Measurements from ENCODE around the gene TNK1.

TNK1 gene

DNA sequence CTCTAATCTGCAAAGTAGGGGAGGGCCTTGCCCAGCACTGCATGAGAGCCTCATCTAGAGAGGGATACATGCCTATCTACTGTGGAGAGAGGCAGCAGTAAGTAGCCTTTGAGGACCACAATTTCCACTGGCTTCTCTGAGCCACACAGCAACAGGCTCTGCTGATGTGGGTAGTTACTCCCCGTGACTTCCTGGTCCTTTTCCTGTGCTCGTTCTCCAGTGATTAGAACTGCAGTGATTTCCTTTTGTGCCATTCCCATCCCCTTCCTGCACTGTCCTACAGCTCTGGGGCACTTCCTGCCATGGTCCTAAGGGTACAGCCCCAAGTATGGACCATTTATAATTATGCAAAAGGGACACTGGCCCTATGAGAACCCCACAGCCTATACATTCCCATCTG lies 10.4 kb downstream of the TNK1 start:
- no peak for DNase-seq (ENCODE audit: low read depth)

DNA sequence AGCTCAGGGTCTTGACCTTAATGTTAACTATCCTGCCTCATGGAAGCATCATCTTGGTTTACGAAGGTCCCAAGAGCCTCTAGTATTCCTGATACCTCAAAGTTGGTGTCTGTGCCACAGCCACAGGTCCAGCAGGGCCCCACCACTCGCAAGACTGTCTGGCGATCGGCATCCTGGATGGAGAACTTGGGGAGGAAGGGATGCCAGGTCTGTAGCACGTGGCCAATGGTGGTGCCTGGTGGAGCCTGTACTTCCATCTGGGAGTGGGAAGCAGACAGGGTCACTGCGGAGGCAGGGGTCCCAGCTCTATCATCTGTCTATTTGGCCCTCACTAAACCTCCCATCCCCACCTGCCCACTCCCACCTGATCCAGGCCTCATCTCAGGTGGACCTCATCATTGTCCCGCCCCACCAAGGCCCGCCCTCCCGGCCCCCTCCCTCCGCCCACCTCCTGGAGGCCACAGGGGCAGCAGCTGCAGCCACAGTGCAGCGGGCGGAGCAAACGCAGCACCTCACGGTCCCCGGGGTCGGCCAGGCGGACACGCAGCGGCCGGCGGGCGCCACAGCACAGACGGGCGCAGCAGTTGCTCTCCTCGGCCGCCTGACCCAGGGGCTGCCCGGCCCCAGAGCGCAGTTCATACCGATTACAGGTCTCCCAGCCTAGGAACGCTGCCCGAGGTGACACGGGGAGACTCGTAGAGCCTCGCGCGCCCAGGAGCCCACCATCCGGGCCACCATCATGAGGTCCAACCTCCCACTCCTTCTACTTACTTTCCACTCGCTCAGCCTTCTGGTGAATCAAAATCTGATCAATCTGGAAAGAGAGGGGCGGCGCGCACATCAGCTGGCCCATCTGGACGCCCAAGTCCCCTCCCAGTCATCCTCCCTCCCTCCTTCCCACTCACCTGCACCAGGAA lies 12.1 kb downstream of the TNK1 start:
- no peak for DNase-seq (ENCODE audit: low read depth)

DNA sequence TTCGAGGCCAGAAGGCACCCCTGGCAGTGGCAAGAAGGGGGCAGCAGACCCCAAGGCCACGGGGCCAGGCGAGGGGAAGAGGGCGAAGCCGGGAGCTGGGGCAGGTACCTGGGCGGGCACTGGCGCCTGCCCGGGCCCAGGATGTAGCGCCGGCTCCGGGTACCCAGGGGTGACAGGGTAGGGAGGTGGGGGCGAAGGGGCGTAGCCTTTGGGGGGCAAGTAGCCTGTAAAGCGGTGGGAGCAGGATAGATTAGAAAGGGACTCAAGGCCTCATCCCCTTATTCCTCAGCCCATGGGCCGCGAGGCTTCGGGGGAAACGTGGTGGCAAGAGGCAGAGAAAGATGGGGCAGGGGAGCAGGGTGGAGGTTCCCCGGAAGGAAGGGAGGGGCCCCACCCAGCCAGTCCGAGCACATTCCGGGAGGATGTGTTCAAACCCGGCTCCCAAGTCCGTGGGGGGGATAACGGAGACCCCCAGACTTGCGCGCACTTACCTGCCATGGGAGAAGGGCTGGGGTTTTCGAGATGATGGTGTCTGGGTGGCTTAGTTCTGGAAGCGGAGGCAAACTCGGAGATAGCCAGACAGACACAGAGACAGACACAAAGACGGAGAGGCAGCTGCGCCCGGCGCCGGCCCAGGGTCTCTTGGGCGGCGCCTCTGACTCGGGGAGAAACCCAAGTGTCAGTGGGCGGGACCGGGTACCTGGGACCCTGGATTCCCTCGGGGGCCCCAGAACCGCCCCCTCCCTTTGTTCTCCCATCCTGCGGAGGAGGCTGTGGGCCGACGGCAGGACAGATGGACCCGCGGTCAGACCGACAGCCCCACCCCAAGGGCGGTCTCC lies 12.9 kb downstream of the TNK1 start:
- no peak for DNase-seq (ENCODE audit: low read depth)

- DNase-seq (ENCODE audit: low read depth) = peak; percentile 73
Observed at GRCh38 chr17:7394452-7395191, 13.7 kb downstream of the TNK1 start, which contains the start of gene PLSCR3. Gene PLSCR3, minus strand, starts transcription at chr17:7394525. Its CDS starts 415 bp downstream, at chr17:7394110.

DNA sequence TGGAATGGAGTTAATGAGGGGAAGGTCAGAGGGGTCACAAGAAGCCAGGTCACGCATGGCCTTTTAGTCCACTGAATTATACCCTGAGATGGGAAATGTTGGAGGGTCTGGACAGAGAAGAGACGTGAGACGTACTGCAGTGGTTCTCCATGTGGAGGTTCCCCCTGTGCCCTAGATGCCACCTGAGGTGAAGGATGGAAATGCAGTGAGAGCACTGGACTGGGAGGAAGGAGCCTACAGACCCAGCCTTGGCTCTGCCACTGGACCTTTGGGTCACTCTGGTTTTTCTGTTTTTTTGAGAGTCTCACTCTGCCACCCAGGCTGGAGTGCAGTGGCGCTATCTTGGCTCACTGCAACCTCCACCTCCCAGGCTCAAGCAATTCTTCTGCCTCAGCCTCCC lies 15.3 kb downstream of the TNK1 start:
- DNase-seq (ENCODE audit: low read depth) = no peak

DNA sequence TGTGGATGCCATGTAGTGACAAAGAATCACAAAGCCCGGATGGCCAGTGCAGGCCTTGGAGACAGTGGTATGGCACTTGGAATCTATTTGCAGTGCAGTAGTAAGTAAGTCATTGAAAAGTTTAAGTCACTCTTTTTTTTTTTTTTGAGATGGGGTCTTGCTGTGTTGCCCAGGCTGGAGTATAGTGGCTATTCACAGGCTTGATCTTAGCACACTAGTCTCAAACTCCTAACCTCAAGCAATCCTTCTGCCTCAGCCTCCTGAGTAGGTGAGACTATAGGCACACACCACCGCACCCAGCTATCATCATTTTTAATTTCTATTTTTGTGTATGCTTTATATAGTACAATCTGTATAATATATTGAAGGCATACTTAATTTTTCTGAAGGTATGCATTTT lies 17.7 kb downstream of the TNK1 start:
- no peak for DNase-seq (ENCODE audit: low read depth)

DNA sequence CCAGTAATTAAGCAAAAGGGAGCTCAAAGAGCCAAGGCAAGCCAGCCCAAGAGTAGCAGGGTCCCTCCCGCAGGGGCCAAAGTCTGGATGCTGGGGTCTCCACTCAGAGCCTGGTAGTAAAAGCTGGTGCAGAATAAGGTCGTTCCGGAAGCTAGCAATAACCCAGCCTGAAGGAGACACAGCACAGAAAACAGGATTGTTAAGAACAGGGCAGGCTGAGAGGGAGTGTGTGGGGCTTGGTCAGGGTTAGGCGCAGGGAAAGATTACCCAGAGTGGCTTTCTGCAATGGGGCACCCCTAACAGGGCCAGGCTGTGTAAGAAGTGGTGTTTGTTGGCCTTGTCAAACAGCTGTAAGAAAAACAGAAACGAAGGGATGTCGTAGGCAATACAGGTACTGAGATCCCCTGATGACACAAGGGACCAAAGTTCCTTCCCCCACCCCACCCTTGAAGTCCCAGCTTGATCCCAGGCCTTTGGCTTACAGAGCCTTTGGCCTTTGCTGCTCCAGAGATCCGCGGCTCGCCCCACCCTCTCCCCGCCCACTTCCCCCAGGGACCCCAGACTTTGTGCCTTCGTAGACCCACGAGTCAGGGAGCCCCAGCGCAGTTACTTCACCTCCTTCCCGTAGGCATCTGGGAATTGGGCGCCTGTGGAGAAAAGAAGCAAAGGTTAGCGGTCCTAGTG lies 22.3 kb downstream of the TNK1 start:
- DNase-seq (ENCODE audit: low read depth) = no peak

DNA sequence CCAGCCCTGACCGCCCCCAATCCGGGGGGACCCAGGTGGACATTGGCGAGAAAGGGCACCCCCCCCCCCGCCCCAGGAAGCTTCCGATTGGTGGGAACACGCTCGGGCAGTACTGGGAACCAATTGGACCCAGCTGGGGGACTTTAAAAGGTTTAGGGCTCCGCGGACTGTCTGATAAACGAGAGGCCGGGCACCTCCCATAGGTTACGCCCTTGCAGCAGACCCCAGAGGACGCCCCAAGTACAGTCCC lies 22.8 kb downstream of the TNK1 start:
- DNase-seq (ENCODE audit: low read depth) = no peak

DNA sequence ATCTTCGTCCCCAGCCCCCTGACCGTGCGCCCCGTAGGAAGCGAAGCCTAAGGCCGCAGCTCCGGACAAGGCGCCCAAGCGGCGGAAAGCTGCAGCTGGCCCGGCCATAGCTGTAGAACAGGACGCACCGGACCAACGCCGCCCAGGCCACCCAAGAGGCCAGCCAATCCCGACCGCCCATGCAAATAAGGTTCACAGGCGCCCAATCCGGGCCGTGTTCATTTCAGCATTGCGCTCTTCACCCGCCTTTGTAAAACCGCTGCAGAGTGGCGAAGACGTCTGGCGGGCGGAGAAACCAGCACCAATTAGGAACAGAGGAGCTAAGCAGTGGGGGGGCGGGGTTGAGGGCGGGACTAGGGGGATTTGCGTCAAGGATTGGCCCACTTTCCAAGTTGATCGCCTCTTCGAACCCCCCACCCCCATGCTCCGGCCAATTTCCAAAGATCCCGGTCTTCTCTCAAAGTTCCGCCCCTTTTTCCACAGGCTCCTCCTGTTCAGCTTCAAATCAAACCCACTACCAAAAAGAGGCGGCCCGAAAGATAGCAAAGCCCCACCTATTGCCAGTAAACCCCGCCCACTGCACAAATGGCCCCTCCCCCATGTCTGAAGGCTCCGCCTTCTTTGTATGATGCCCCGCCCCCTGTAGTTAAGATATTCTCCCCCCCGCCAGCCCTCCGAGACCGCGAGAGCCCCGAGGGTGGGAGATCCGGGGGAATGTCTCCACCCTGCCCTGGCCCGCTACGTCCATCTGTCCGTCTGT lies 23.3 kb downstream of the TNK1 start, which contains the start of gene TMEM256:
TSS of gene TMEM256 (minus strand) at position 121 of the 760 bp plus-strand sequence. CDS start at position 108, 13 bp downstream.
- peak; percentile 98 for DNase-seq (ENCODE audit: low read depth)

DNA sequence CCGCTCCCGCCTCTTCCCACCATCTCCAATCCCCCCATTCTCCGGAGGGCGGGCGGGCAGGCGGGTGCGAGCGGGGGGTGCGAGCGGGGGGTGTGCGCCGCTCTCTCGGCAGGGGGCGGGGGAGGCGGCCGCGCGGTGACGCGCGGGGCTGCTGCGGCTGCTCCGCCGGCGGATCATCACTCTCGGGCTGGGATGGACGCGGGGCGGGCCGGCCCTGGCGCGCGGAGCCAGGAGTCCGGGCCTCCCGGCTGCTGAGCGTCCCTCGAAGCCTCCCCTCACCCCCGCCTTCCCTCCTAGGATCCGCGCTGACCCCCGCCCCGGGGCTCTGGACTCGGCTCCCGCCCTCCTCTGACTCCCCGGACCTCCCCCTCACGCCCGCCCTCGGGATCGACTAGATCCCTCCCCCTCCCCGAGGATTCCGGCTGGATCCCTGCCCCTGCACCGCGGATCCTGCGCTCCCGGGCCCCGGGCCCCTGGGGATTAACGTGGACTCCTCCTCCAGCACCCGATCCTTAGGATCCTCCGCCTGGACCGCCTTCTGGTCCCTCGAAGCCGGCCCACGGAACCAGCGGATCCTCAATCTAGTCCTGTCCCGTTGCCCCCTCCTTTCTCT lies 24.0 kb downstream of the TNK1 start:
- DNase-seq (ENCODE audit: low read depth) = no peak

DNA sequence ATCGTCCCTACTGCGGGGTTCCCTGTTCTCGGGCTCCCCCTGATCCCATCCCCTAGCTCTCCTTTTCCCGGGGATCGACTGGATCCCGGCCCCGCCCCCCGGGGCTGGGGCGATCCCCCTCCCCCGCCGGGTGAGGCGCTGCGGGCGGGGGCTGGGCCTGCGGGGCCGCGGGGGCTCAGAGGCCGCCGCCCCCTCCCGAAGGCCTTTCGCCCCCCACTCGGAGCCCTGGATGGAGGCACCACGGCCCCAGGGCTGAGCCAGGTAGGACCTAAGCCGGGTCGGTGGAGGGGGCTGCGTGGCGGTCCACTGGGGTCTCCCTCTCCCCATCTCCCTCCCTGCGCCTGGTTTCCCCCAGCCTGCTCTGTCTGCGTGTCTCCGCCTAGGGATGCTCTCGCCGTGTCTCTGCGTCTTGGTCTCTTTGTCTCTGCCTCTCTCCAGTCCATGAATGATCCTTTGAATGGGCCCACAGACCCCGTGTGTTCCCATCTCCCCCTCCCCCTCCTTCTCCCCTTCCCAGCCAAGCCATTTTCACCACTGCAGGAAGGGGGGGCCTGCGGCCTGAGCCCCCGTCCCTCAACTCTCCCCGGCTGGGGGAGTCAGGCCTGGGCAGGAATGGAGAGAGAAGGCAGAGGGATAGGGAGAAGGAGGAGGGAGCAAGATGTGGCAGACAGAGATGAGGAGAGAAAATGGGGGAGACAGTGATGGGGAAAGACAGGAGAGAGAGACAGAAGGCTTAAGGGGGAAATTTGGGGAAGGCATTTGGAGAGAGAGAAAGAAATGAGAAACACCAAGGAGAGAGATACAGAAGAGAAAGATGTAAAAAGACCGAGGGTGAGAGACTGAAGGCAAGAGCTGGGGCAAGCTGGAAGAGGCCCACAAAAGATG lies 24.7 kb downstream of the TNK1 start:
- no peak for DNase-seq (ENCODE audit: low read depth)

- DNase-seq (ENCODE audit: low read depth) = no peak
Observed at GRCh38 chr17:7406235-7406825, 25.4 kb downstream of the TNK1 start.

DNA sequence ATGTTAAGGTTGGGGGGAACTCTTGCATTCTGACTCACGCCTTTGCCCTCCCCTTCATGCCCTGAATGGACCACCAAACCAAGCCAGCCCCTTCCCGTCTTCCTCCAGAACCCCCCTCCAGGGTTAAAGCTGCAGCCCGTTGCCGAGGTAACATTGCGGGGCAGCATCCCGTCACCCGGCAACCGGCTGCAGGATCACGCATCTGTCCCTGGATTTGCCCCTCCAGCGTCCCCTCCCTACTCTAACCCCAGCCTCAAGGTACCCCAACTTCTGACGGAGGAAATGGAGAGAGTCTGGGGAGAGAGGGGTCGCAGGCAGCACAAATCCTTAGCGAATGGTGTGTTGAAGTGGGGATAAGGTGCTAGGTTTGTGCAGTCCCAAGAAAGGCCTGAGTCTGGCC lies 26.2 kb downstream of the TNK1 start:
- no peak for DNase-seq (ENCODE audit: low read depth)

DNA sequence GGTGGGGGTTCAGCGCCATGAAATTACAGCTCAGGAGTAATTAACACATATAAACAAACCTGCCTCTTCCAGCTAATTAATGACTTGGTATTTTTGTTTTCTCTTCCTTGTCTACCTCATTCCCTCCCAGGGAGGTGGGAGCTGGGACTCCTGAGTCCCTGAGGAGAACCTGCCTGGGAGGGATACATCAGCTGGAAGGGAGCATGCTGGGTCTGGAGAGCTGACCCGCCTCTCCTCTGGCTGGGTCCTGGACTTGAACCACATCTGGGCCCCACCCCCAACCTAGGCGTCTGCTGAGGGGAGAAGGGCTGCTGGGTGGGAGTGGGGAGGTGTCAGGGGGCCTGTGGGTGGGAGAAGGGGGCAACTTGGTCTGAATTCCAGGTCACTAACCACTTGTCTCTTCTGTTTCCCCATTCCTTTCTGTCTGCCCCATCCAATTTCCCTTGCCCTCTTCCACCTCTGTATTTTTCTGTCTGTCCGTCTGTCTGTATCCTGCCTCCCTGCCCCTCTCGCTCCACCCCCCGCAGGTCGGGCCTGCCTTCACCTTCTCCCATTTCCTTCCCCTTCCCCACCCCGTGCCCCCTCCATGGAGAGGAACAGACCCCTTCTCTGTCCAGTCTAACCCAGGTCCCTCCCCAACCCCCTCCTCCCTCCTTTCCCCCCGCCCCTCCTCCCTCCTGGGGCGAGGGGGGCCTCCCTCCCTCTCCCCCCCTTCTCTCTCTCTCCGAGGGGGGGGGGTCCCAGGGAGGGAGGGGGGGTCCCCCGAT lies 26.8 kb downstream of the TNK1 start, which contains the start of gene NLGN2:
TSS of gene NLGN2 (plus strand) at position 361 of the 767 bp plus-strand sequence. CDS start 411 bp downstream, outside the sequence.
- DNase-seq (ENCODE audit: low read depth) = no peak

DNA sequence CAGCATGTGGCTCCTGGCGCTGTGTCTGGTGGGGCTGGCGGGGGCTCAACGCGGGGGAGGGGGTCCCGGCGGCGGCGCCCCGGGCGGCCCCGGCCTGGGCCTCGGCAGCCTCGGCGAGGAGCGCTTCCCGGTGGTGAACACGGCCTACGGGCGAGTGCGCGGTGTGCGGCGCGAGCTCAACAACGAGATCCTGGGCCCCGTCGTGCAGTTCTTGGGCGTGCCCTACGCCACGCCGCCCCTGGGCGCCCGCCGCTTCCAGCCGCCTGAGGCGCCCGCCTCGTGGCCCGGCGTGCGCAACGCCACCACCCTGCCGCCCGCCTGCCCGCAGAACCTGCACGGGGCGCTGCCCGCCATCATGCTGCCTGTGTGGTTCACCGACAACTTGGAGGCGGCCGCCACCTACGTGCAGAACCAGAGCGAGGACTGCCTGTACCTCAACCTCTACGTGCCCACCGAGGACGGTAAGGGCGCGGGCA lies 27.4 kb downstream of the TNK1 start:
- DNase-seq (ENCODE audit: low read depth) = no peak

- DNase-seq (ENCODE audit: low read depth) = no peak
Observed at GRCh38 chr17:7408863-7409262, 28.0 kb downstream of the TNK1 start.

DNA sequence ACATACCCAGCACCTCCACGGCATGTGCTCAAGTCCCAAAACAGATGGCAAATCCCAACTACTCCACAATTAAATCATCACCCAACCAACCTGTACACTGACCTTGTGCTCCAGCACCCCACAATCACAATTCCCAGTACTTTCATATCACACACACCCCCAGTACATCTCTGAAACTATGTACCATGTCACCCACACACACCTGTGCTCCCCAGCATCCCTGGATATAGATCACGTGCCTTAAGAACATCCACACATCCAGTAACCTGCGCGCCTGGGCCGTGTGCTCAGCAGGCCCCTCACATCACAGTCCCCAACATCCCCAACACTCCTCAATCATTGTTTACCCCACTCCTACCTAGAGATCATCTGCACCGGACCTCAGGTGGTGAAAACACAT lies 28.8 kb downstream of the TNK1 start:
- no peak for DNase-seq (ENCODE audit: low read depth)
